ENCODE data around the gene TMEM182.

Gene TMEM182

GRCh38 chr2:102792568-102793208 lies 30.9 kb downstream of the TMEM182 start:
- no peak for DNase-seq (ENCODE audit: extremely low spot score)
- ChIA-PET CTCF (interaction anchor here (0.7 kb wide), 1 partner anchor 13 kb away, joined by 3 read pairs; no protein-coding TSS in a partner anchor), POLR2A (interaction anchor here (1.1 kb wide), 1 partner anchor 56 kb away, joined by 3 read pairs; a partner anchor contains a TSS)
- TF ChIP-seq CTBP1 (IDR thresholded peaks at IDR 0.05; ENCODE audit: borderline replicate concordance): no peak
- no peak for TF ChIP-seq ZNF384 (IDR thresholded peaks at IDR 0.05)
- no peak for TF ChIP-seq BHLHE40 (IDR thresholded peaks at IDR 0.05; ENCODE audit: borderline replicate concordance)

DNA sequence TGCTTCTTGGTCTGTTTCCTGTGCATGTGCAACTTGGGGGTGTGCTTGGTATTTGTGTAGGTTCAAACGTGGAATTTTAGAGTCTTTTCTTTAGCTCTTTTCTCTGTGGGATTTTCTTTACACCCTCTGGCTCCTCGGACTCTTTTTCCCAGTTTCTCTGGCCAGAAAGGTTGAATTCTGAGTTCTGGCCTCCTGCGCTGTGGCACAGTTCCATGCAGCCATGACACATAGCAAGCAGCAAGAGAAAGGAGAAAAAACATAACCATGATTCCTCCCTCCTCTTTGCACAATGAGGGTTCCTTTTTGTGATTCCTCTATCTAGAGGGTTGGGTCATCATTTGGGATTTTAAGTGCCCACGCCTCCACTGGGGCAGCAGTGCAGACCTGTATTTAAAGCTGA lies 33.8 kb downstream of the TMEM182 start:
- DNase-seq (ENCODE audit: extremely low spot score): no peak
- TF ChIP-seq FOXK2 (IDR thresholded peaks at IDR 0.05) (no peak), BHLHE40 (IDR thresholded peaks at IDR 0.05; ENCODE audit: borderline replicate concordance) (no peak), HDGF (IDR thresholded peaks at IDR 0.05; ENCODE audit: borderline replicate concordance) (no peak), FOXA1 (IDR thresholded peaks at IDR 0.05) (no peak), CTBP1 (IDR thresholded peaks at IDR 0.05; ENCODE audit: borderline replicate concordance) (no peak), SUZ12 (IDR thresholded peaks at IDR 0.05) (no peak), PKNOX1 (IDR thresholded peaks at IDR 0.05) (no peak), NFRKB (IDR thresholded peaks at IDR 0.05) (no peak), ELF4 (IDR thresholded peaks at IDR 0.05) (no peak), ARNT (IDR thresholded peaks at IDR 0.05) (no peak), FOXM1 (IDR thresholded peaks at IDR 0.05; ENCODE audit: borderline replicate concordance) (no peak), L3MBTL2 (conservative IDR thresholded peaks at IDR 0.05) (no peak), SP1 (IDR thresholded peaks at IDR 0.05) (no peak)
- ChIA-PET CTCF (interaction anchor here (0.5 to 1.3 kb wide), 2 partner anchors 42 to 45 kb away, joined by 3 read pairs; no protein-coding TSS in a partner anchor), POLR2A (no interaction called here)

GRCh38 chr2:102796337-102796736 lies 34.5 kb downstream of the TMEM182 start:
- no peak for DNase-seq (ENCODE audit: extremely low spot score)
- no peak for TF ChIP-seq HDGF (IDR thresholded peaks at IDR 0.05; ENCODE audit: borderline replicate concordance)
- no peak for TF ChIP-seq BHLHE40 (IDR thresholded peaks at IDR 0.05; ENCODE audit: borderline replicate concordance)
- no peak for TF ChIP-seq CTBP1 (IDR thresholded peaks at IDR 0.05; ENCODE audit: borderline replicate concordance)
- no peak for TF ChIP-seq FOXA1 (IDR thresholded peaks at IDR 0.05)
- no peak for TF ChIP-seq SP1 (IDR thresholded peaks at IDR 0.05)
- TF ChIP-seq ZNF384 (IDR thresholded peaks at IDR 0.05): no peak
- TF ChIP-seq LEF1 (IDR thresholded peaks at IDR 0.05; ENCODE audit: borderline replicate concordance): no peak
- POLR2A ChIA-PET: no interaction called here
- CTCF ChIA-PET: interaction anchor here (0.5 to 1.3 kb wide), 2 partner anchors 43 to 44 kb away, joined by 3 read pairs; no protein-coding TSS in a partner anchor

- CTCF ChIA-PET: interaction anchor here (0.8 to 1.2 kb wide), 2 partner anchors 8 to 9 kb away, joined by 3 to 5 read pairs; no protein-coding TSS in a partner anchor
- TF ChIP-seq FOXM1 (IDR thresholded peaks at IDR 0.05; ENCODE audit: borderline replicate concordance) (no peak), ZNF384 (IDR thresholded peaks at IDR 0.05) (no peak), FOXA1 (IDR thresholded peaks at IDR 0.05) (no peak), NFRKB (IDR thresholded peaks at IDR 0.05) (no peak), HDGF (IDR thresholded peaks at IDR 0.05; ENCODE audit: borderline replicate concordance) (no peak), FOXK2 (IDR thresholded peaks at IDR 0.05) (no peak), PKNOX1 (IDR thresholded peaks at IDR 0.05) (no peak), L3MBTL2 (conservative IDR thresholded peaks at IDR 0.05) (no peak), SUZ12 (IDR thresholded peaks at IDR 0.05) (no peak), TARDBP (IDR thresholded peaks at IDR 0.05) (no peak)
- no peak for DNase-seq (ENCODE audit: extremely low spot score)
- POLR2A ChIA-PET: no interaction called here
These were observed 35.7 kb downstream of the TMEM182 start for GRCh38 chr2:102797486-102797885.

GRCh38 chr2:102798181-102798580 lies 36.4 kb downstream of the TMEM182 start:
- CTCF ChIA-PET: no interaction called here
- DNase-seq (ENCODE audit: extremely low spot score): no peak
- TF ChIP-seq ARNT (IDR thresholded peaks at IDR 0.05): no peak
- no peak for TF ChIP-seq FOXK2 (IDR thresholded peaks at IDR 0.05)
- TF ChIP-seq SUZ12 (IDR thresholded peaks at IDR 0.05): no peak
- no peak for TF ChIP-seq NFRKB (IDR thresholded peaks at IDR 0.05)
- no peak for TF ChIP-seq FOXM1 (IDR thresholded peaks at IDR 0.05; ENCODE audit: borderline replicate concordance)
- TF ChIP-seq SP1 (IDR thresholded peaks at IDR 0.05): no peak
- no peak for TF ChIP-seq ELF4 (IDR thresholded peaks at IDR 0.05)
- TF ChIP-seq BHLHE40 (IDR thresholded peaks at IDR 0.05; ENCODE audit: borderline replicate concordance): no peak
- TF ChIP-seq LEF1 (IDR thresholded peaks at IDR 0.05; ENCODE audit: borderline replicate concordance): no peak
- POLR2A ChIA-PET: no interaction called here

- POLR2A ChIA-PET: no interaction called here
- DNase-seq (ENCODE audit: extremely low spot score): no peak
- CTCF ChIA-PET: no interaction called here
- TF ChIP-seq LEF1 (IDR thresholded peaks at IDR 0.05; ENCODE audit: borderline replicate concordance) (no peak), FOXA1 (IDR thresholded peaks at IDR 0.05) (no peak), TARDBP (IDR thresholded peaks at IDR 0.05) (no peak), BHLHE40 (IDR thresholded peaks at IDR 0.05; ENCODE audit: borderline replicate concordance) (no peak), L3MBTL2 (conservative IDR thresholded peaks at IDR 0.05) (no peak), ARNT (IDR thresholded peaks at IDR 0.05) (no peak), ZNF384 (IDR thresholded peaks at IDR 0.05) (no peak), FOXM1 (IDR thresholded peaks at IDR 0.05; ENCODE audit: borderline replicate concordance) (no peak), SP1 (IDR thresholded peaks at IDR 0.05) (no peak), HDGF (IDR thresholded peaks at IDR 0.05; ENCODE audit: borderline replicate concordance) (no peak), NFRKB (IDR thresholded peaks at IDR 0.05) (no peak), ELF4 (IDR thresholded peaks at IDR 0.05) (no peak)
These were observed 39.4 kb downstream of the TMEM182 start for GRCh38 chr2:102801098-102801718.
